HG03280 (cell line): Measurements from ENCODE around the gene CYP2A6.

Experiments used
- ATAC-seq: cut with Tn5 transposase; IDR thresholded peaks from one replicate; pipeline ENCODE4 v1.9.1; 2021; ENCODE audit warnings: mild to moderate bottlenecking, moderate library complexity; ENCODE audit not compliant: unreplicated experiment

CYP2A6 gene

DNA sequence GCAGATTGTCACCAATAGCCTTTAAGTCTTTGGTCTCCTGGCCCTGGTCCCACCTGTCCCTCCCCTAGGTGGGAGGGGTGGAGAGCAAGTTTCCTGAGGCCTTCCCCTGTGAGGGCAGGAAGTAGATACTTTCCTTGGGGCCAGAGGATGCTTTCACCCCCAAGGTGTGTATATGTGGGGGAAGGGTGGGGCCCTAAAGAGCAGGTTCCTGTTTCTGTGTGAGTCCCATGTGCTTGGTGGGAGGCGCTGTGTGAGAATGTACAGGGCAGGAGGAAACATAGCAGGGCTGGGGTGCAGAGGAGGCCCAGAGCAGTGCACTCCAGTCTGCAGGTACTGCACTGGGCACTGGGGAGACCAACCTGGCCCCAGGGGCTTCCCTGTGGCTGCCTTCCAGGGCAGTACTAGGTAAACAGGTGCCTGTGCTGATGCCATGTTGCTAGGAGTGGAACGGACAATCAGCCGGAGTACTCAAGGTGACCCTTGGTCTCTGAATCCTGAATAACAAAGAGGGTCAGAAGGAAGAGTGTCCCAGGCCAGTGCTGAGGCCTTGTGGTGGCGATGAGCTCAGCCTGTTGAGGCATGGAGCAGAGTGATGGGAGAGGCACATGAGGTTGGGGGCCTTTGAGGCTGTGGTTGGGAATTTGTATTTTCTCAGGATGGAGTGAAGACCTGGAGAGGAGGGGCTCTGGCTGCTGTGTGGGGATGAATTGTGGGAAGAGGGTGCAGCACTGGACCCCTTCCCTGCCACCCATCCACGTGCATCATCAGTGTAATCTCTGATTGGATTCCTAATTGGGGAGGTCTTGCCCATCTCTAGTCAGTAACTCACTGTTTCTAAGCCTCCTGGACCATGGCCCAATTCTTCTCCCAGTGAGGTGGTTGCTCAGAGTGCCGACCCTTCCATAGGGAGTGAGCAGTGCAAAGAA is 46.1 kb downstream of the CYP2A6 start:
- ATAC-seq: no peak

DNA sequence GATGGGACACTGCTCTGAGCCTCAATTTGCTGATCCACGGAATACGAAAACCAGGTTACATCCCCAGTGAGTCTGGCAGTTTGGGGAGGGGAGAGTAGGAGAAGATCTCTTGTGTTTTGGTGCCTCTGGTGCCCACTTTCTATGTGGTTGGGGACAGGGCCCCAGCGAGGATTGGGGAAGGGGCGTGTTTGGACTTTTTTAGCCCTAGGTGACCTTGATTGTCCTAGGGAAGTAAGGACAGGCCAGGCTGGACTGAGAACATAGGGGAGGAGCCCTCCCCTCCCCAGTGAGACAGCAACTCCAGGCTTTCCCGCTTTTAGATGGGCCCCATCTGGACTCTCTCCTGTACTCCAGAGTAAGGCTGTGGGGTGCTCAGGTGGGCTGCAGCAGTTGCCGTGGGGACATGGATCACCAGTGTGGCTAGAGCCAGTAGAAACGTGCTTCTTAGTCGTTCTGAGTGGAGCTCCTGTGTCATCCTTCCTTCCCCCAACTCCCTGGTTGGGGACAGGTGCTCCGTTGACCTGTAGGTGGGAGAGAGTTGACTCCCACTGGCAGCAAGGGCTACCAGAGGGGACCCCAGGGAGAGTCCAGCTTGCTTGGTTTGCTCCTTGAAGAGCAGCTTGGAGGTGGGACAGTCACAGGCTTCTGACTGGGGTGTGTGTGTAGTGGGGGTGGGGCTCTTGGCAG is 46.9 kb downstream of the CYP2A6 start:
- no peak for ATAC-seq

DNA sequence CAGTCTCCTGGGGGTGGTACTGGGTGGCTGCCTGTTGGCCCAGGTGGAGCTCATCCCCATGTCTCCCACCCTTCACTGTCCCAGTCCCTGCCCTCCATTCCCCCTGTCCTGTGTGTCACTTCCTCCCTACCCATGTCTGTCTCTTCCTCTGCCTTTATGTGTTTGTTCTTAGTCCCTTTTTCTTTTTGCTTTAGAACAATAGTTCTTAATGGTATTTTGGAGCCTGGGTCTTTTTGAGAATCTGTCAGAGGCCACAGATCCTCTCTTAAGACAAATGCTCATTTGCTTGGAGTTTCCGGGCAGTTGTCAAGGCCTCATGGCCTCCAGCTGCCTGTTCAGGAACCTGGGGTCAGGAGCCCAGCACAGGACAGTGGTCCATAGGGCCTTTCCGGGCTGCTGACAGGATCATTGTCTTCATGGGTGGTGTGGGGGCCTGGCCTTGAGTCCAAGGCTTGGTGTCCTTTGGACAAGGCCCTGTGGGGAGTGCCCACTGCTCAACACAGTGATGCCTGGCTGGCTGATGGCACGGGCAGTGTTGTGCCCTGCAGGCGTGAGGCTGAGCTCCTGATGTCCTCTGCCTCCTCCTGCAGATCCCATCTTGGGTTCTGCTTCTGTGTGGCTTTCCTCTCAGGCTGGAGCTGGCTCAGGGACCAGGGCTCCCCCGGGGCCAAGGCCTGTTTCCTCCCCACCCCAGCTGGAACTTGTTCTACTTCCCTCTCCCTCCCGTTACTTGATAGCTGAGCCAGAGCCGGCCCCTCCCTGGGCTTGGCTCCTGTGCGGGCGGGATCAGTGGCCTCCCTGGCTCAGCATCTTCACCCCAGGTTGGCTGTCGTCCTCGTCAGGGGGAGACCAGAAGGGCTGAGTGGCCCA is 47.7 kb downstream of the CYP2A6 start:
- ATAC-seq: no peak

DNA sequence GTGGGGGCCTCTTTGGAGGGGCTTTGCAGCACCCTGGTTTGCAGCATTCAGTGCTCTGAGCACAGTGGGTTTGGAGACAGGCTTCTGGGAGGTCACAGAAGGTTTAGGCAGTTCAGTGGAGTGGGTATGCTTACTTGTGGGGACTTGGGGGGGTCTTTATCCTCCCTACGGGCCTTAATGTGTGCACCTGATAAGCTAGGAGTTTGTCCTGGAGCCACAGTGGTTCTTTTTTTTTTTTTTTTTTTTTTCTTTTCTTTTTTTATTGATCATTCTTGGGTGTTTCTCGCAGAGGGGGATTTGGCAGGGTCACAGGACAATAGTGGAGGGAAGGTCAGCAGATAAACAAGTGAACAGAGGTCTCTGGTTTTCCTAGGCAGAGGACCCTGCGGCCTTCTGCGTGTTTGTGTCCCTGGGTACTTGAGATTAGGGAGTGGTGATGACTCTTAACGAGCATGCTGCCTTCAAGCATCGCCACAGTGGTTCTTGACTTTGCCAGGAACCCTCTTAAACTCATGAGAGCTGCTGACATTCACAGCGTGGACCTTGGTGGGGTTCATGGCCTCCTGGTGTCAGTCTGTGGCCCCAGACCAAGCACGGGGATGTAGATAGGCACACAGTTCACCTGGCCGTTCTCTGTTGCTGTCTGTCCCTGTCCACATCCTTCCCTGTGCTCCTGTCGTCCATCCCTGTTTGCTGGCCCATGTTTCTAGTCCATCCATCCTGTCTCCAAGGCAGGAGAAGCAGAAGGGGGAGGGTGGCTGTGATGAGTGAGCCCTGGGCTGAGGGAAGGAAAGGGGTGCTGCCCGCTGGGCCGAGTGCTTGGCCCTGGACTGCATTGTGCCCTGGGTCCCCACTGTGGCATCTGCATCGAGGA is 48.6 kb downstream of the CYP2A6 start:
- no peak for ATAC-seq

DNA sequence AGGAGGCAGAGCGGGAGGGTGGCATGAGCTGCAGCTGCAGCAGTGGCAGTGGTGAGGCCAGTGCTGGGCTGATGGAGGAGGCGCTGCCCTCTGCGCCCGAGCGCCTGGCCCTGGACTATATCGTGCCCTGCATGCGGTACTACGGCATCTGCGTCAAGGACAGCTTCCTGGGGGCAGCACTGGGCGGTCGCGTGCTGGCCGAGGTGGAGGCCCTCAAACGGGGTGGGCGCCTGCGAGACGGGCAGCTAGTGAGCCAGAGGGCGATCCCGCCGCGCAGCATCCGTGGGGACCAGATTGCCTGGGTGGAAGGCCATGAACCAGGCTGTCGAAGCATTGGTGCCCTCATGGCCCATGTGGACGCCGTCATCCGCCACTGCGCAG is 49.3 kb downstream of the CYP2A6 start:
- ATAC-seq: no peak

DNA sequence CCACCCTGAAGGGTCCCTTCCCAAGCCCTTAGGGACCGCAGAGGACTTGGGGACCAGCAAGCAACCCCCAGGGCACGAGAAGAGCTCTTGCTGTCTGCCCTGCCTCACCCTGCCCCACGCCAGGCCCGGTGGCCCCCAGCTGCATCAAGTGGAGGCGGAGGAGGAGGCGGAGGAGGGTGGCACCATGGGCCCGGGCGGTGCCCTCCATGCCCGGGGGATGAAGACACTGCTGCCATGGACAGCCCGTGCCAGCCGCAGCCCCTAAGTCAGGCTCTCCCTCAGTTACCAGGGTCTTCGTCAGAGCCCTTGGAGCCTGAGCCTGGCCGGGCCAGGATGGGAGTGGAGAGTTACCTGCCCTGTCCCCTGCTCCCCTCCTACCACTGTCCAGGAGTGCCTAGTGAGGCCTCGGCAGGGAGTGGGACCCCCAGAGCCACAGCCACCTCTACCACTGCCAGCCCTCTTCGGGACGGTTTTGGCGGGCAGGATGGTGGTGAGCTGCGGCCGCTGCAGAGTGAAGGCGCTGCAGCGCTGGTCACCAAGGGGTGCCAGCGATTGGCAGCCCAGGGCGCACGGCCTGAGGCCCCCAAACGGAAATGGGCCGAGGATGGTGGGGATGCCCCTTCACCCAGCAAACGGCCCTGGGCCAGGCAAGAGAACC is 49.8 kb downstream of the CYP2A6 start:
- ATAC-seq: no peak

DNA sequence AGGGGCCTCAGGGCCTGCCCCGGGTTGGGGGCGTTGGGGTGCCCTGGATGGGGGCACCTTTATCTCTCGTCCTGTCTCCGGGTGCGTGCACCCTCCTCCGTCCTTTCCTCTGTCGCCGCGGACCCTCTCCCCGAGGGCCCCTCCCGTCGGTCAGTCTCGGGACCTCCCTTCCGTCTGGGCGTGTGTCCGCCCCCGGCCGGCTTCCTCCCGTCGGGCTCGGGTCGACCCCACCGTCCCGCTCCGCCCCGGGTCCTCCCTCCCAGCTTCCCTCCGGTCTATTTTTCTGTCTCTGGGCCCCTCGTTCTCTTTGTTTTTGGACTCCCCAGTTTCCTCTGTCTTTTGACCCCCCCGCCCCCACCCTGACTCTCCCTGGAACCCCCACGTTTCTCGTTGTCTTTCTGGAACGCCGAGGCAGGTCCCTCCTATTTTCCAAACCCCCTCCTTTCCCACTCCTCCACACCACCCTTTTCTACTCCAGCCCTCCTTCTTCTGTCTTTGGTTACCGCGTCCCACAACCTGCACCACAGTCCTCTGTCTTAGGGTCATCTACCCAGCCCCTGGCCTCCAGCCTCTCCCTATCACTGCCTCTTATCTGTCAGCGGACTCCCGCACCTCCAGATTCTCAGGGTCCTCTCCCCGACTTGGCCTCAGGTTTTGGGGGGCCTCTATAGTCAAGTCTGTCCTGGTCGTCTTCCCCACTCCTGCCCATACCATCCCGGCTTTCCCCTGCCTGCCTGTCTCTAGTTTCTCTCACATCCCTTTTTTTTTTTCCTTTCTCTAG is 50.5 kb downstream of the CYP2A6 start:
- no peak for ATAC-seq

DNA sequence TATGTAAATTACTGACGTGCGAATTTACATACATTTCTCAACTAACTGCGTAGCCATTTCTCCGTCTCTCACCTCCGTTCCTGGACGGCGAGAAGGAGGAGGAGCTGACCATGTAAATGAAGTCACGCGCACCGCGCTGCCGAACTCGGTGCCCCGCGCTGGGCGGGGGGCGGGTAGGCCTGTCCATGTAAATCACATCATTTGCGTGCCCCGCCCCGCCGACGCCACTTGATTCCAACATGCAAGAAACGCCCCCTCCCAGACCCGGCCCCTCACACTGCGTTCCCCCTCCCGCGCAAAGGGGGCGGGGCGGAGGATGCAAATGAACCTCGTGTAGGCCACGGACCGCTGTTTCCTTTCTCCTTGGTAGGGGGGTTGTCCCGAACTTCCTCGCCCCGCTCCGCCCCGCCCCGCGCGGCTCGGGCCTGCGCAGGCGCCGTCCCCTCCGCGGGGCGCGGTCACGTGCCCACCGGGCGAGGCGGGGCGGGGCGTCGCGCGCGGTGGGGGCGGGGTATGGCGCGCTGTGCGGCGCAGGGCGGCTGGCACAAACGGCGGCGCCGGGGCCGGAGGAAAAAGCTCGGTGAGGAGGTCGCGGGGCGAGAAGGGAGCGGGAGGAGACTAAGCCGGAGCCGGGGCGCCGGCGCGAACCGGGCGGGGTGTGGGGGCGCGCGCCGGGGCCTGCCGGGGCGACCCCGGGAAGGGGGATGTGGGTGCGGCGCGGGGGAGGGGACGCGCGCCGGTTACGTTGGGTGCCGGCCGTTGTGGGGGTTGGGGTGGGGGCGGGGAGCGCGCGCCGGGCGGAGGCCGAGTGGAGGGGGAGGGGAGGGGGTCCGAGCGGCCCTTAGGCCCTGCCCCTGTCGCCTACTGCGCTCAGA is 51.3 kb downstream of the CYP2A6 start, which contains the start of gene EGLN2:
EGLN2 (plus strand) TSS at position 509 of the 875 bp plus-strand sequence. CDS start 1,382 bp downstream, outside the sequence.
- peak; percentile 75 for ATAC-seq

DNA sequence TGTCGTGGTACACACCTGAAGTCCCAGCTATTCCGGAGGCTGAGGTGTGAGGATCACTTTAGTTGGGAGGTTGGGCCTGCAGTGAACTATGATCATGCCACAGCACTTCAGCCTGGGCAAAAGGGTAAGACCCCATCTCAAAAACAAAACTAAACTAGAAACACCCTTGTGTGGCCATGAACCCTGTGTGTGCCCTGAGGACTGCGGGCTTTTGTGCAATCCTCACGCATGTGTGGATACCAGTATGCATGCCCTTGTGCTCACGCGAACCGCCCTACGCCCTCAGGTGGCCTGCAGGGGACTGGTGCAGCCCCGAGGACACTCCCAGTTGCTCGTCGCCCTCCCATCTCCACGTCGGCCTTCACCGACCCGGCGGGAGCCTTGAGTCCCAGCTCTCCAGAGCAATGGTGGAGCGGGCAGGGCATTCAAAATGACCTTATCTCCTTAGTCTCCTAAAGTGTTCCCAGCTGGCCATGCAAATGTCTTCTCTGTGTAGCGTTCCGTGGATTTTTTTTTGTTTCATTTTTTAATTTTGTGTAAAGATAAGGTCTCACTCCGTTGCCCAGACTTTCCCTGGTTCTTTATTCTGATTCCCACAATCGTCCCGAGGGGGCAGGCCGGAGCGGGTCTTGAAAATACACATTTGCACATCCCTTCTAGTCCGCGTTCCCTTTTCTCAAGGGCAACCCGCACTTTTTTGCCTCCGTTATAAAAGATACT is 52.1 kb downstream of the CYP2A6 start:
- ATAC-seq: peak; percentile 23

DNA sequence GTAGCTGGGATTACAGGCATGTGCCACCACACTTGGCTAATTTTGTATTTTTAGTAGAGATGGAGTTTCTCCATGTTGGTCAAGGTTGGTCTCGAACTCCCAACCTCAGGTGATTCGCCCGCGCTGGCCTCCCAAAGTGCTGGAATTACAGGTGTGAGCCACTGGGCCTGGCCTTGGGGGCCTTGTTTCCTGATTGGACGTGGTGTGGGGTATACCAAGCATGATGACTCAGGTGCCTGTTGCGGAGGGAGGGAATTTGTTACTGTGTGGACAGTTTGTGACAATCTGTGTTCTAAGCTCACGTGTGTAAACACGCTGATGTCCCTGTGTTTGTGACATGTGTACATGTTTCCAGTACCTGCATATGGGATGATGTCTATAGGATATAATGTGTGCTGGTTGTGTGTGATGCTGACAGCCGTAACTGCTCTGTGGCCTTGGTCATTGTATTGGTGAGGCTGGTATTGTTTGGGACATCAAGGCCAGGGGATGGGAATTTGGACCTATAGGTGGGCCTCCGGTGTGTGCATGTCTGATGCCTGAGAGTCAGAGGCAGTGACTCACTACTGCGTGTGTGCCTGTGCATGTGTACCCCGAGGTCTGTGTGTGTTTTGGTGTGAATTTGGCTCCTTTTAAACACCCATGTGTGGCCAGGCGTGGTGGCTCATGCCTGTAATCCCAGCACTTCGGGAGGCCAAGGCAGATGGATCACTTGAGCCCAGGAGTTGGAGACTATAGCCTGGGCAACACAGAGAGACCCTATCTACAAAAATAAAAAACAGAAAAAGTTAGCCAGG is 52.9 kb downstream of the CYP2A6 start:
- ATAC-seq: no peak
